Left ventricle myocardium inferior (tissue), 1 donor: ENCODE results near the gene CTTN. TPM values are rescaled to one million over a fixed set of nuclear protein-coding genes. Genes with fewer than 3 reads are reported as not detected.

Experiments
- DNase-seq: peaks from one replicate; pipeline ENCODE4 v3.0.0-alpha.2; 2020
- H3K27ac ChIP-seq: fragments of 200-600 bp; replicated peaks from 2 replicates; pipeline ENCODE4 v1.8.0; 2021
- H3K27me3 ChIP-seq: fragments of 200-600 bp; 2 replicates; pipeline ENCODE4 v1.8.0; 2021; ENCODE audit warnings: low read depth
- H3K36me3 ChIP-seq: fragments of 200-600 bp; 2 replicates; pipeline ENCODE4 v1.8.0; 2021
- H3K4me1 ChIP-seq: fragments of 200-600 bp; 2 replicates; pipeline ENCODE4 v1.8.0; 2021
- H3K4me3 ChIP-seq: fragments of 200-600 bp; 2 replicates; pipeline ENCODE4 v1.8.0; 2021; ENCODE audit warnings: mild to moderate bottlenecking, moderate library complexity
- H3K9me3 ChIP-seq: fragments of 200-600 bp; replicated peaks from 2 replicates; pipeline ENCODE4 v1.8.0; 2021
- intact Hi-C: fragments of 100-400 bp; cut with micrococcal nuclease; formaldehyde crosslinking; loops from one replicate; pipeline ENCODE4 v1.11.0; 2022
- total RNA-seq: library from RNA; stranded (reverse); fragmentation: NEBNext Ultra II Directional; extraction: Animal tissue kit (Norgen Biotek cat#: 25700); gene quantifications from one replicate; pipeline ENCODE4 v1.2.1, GENCODE V29; 2021
- TF ChIP-seq, protein P1 (sequence below): fragments of 200-600 bp; IDR thresholded peaks from 2 replicates; pipeline ENCODE4 v1.8.0; 2021; ENCODE audit warnings: antibody characterized with exemption, mild to moderate bottlenecking, borderline replicate concordance
- donor health status: DM: no; HTN: yes; CAD: no; lungs with severe emphysema.

The CTTN gene
- total RNA-seq, 1 donor from 2014 or later: 144 TPM

DNA sequence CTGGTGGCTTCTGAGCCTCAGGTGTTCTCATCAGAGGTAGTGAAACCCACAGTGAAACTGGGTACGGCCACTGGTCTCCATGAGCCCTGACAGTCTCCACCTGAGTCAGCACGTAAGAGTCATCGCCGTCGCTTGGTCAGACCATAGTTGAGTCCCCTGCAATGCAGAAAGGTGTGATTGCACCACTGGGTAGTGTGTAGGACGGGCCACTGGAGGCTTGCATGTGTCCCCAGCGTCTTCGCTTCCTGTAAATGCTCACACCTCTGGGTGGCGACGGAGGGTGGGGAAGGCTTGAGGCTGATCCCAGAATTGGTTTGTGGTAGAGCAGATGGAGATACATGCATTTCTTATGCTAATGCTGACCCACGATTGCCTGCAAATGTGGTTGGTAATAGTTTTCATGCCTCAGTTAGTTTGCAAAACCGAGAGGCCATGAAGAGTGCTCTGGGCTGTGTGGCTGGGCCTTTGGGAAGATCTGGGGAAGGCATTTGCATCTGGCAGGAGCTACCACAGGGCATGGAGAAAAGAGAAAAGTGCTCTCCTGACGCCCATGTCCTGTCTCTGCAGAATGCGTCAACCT is 26.5 kb downstream of the CTTN start:
- Histone ChIP-seq H3K27ac (no peak overlapping the region), H3K27me3 (no peaks in the 10 kb centered on the region), H3K36me3 (peaks cover 97% of the 10 kb centered on the region), H3K4me1 (no peaks in the 10 kb centered on the region), H3K9me3 (no peaks in the 10 kb centered on the region), H3K4me3 (no peak overlapping the region)
- intact Hi-C loops: no loop called here
- no peak for DNase-seq
- TF ChIP-seq, protein P1, sequence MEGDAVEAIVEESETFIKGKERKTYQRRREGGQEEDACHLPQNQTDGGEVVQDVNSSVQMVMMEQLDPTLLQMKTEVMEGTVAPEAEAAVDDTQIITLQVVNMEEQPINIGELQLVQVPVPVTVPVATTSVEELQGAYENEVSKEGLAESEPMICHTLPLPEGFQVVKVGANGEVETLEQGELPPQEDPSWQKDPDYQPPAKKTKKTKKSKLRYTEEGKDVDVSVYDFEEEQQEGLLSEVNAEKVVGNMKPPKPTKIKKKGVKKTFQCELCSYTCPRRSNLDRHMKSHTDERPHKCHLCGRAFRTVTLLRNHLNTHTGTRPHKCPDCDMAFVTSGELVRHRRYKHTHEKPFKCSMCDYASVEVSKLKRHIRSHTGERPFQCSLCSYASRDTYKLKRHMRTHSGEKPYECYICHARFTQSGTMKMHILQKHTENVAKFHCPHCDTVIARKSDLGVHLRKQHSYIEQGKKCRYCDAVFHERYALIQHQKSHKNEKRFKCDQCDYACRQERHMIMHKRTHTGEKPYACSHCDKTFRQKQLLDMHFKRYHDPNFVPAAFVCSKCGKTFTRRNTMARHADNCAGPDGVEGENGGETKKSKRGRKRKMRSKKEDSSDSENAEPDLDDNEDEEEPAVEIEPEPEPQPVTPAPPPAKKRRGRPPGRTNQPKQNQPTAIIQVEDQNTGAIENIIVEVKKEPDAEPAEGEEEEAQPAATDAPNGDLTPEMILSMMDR: no peak

DNA sequence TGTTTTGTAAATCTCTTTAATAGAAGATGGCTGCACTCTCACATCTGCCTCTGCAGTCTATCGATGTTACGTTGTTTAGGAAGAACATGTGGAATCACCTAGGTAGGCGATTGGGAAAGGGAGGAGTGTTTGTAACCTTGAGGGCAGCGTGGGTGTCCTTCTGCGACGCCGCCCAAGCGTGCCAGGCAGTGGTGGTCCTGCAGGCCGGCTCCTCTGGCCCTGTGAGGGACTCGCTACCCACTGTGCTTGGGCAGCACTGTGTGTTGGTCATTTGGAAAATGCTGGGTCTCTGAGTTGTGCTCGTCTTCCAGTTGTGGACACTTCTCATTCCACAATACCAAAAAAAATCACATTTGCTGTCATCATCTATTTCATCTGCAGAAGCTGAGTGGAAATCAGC is 29.1 kb downstream of the CTTN start:
- Histone ChIP-seq H3K4me1 (no peaks in the 10 kb centered on the region), H3K27me3 (no peaks in the 10 kb centered on the region), H3K36me3 (peaks cover 97% of the 10 kb centered on the region), H3K9me3 (no peaks in the 10 kb centered on the region), H3K4me3 (no peak overlapping the region), H3K27ac (no peak overlapping the region)
- DNase-seq: no peak
- intact Hi-C loops: no loop called here
- TF ChIP-seq, protein P1: no peak

DNA sequence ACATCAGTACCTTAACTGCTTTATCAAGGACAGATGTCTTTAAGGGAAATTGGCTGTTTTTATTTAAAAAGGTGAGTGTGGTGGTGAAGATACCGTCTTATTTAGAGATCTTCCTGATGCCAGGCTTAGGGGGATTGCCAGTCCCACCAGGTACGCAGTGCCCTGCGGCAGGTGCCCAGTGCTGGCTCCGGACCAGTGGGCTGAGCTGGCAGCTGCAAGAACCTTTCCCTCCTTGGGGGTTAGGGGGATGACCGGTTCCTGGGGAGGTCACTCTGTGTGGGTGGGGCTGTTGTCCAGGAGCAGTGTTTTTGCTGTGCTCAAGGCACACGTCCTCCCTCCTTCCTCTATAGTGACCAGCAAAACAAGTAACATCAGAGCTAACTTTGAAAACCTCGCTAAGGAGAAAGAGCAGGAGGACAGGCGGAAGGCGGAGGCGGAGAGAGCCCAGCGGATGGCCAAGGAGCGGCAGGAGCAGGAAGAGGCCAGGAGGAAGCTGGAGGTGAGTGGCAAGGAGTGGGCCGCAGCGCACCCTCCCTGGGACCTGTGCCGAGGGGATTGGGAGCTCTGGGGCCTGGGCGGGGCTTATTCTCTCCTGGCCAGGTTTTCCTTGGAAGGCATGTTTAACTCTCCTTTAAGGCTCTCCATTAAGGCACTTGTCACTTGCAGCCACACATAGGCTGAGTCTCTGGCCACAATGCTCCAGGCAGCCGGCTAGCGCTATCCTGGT is 30.5 kb downstream of the CTTN start:
- intact Hi-C loops: no loop called here

DNA sequence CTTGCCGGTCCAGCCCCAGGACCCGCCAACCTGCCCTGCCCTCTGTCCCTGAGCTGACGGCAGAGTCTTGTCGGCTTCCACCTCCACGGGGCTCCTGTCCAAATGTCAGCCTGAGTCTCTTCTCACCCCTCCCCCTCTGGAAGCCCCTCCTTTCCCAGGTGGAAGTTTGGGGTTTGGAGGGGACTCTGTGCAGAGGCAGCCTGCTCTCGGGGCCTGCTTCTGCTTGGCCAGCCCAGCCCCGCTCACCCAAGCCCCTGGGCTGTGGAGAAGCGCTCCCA is 31.0 kb downstream of the CTTN start:
- no peak overlapping the region for H3K4me3 ChIP-seq
- peaks cover 97% of the 10 kb centered on the region for H3K36me3 ChIP-seq
- no peaks in the 10 kb centered on the region for H3K4me1 ChIP-seq
- TF ChIP-seq, protein P1: no peak
- intact Hi-C loops: no loop called here
- H3K27ac ChIP-seq: no peak overlapping the region
- H3K9me3 ChIP-seq: no peaks in the 10 kb centered on the region
- no peaks in the 10 kb centered on the region for H3K27me3 ChIP-seq
- DNase-seq: no peak

More for the DNA sequence above, 30.5 kb downstream of the CTTN start:
- peaks cover 97% of the 10 kb centered on the region for H3K36me3 ChIP-seq
- no peak for DNase-seq
- H3K27me3 ChIP-seq: no peaks in the 10 kb centered on the region
- no peak overlapping the region for H3K27ac ChIP-seq
- TF ChIP-seq, protein P1: no peak
- no peaks in the 10 kb centered on the region for H3K9me3 ChIP-seq
- no peaks in the 10 kb centered on the region for H3K4me1 ChIP-seq
- H3K4me3 ChIP-seq: no peak overlapping the region

DNA sequence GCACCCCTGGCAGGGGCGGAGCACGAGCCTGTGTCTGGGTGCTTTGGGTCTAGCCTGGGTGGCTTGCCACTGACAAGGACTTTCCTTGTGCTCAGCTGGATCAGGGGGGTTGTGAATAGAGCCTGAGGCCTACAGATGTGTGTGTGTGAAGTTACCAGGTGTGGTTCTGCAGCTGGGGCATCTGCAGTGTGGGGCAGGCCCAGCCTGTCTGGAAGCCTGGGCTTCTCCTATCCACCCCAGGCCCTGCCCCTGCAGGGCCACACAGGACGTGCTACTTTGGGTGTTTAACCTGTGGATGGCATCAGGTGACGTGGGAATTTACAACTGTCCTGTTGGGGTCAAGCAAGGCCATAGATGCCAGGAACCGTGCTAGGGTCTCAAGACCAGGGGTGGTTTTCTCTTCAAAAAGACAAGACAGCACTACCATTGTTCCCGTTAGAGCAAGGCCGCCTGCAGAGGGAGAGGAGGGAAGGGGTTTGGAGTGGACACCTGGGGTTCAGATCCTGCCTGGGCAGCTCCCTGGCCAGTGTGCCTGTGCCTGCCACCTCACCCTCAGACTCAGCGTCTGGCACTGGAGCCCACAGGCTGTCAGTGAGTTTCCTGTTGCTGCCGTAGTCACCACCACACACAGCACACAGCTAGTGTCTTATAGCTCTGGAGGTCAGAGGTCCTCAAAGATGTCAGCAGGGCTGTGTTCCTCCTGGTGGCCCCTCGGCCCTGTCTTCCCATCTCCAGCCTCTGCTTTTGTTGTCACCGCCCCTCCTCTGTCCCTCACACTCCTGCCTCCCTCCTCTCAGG is 31.6 kb downstream of the CTTN start:
- H3K4me3 ChIP-seq: no peak overlapping the region
- no peak overlapping the region for H3K27ac ChIP-seq
- no peaks in the 10 kb centered on the region for H3K27me3 ChIP-seq
- intact Hi-C loops: no loop called here
- TF ChIP-seq, protein P1: no peak
- H3K36me3 ChIP-seq: peaks cover 97% of the 10 kb centered on the region
- H3K9me3 ChIP-seq: no peaks in the 10 kb centered on the region
- no peak for DNase-seq
- H3K4me1 ChIP-seq: no peaks in the 10 kb centered on the region
